DOHH2 (cell line): ENCODE results near the gene RCOR1.

Experiments
- H3F3A ChIP-seq: fragments of 200-600 bp; sonication (generic), shearing (Covaris generic); 2 replicates; pipeline ENCODE4 v1.6.0; 2016; ENCODE audit warnings: antibody characterized with exemption, mild to moderate bottlenecking; ENCODE audit not compliant: control insufficient read depth, insufficient read depth
- H3K27ac ChIP-seq: fragments of 200-600 bp; sonication (generic); 2 replicates; pipeline ENCODE4 v1.5.1; 2014; ENCODE audit warnings: low read depth, mild to moderate bottlenecking, low read length, moderate library complexity
- H3K27me3 ChIP-seq: fragments of 200-600 bp; sonication (generic); 2 replicates; pipeline ENCODE4 v1.6.1; 2014; ENCODE audit warnings: mild to moderate bottlenecking, low read length, mixed read lengths; ENCODE audit not compliant: control insufficient read depth
- H3K36me3 ChIP-seq: fragments of 200-600 bp; sonication (generic); 2 replicates; pipeline ENCODE4 v1.6.1; 2014; ENCODE audit warnings: mild to moderate bottlenecking, low read length, moderate library complexity, mixed read lengths; ENCODE audit not compliant: control insufficient read depth
- H3K4me1 ChIP-seq: fragments of 200-600 bp; sonication (generic); 2 replicates; pipeline ENCODE4 v1.6.1; 2014; ENCODE audit warnings: mild to moderate bottlenecking, low read length, mixed read lengths; ENCODE audit not compliant: control insufficient read depth
- H3K4me2 ChIP-seq: fragments of 200-600 bp; sonication (generic); 2 replicates; pipeline ENCODE4 v1.6.0; 2014; ENCODE audit warnings: mild to moderate bottlenecking, low read length, moderate library complexity
- H3K4me3 ChIP-seq: fragments of 200-600 bp; sonication (generic); 2 replicates; pipeline ENCODE4 v1.5.1; 2014; ENCODE audit warnings: mild to moderate bottlenecking, low read length, mixed read lengths
- H3K79me2 ChIP-seq: fragments of 200-600 bp; sonication (generic); 2 replicates; pipeline ENCODE4 v1.6.1; 2014; ENCODE audit warnings: mild to moderate bottlenecking, low read length, mixed read lengths; ENCODE audit not compliant: control insufficient read depth
- H3K9me2 ChIP-seq: fragments of 200-600 bp; sonication (generic); replicated peaks from 2 replicates; pipeline ENCODE4 v1.6.1; 2014; ENCODE audit warnings: mild to moderate bottlenecking, low read length, mixed read lengths; ENCODE audit not compliant: control insufficient read depth
- H3K9me3 ChIP-seq: fragments of 200-600 bp; sonication (generic); 2 replicates; pipeline ENCODE4 v1.6.1; 2014; ENCODE audit warnings: antibody characterized with exemption, low read length, mixed read lengths; ENCODE audit not compliant: control insufficient read depth, insufficient read depth
- H4K20me1 ChIP-seq: fragments of 200-600 bp; sonication (generic); 2 replicates; pipeline ENCODE4 v1.6.0; 2014; ENCODE audit warnings: low read depth, mild to moderate bottlenecking, antibody characterized with exemption, low read length, moderate library complexity; ENCODE audit not compliant: control insufficient read depth, insufficient read depth
- CTCF ChIP-seq: fragments of 200-600 bp; sonication (generic); IDR thresholded peaks from one replicate; pipeline ENCODE4 v1.5.1; 2014; ENCODE audit warnings: antibody characterized with exemption, mild to moderate bottlenecking, low read depth, low read length; ENCODE audit not compliant: poor library complexity, severe bottlenecking
- EZH2phosphoT487 ChIP-seq: fragments of 200-600 bp; sonication (generic); IDR thresholded peaks from 2 replicates; pipeline ENCODE4 v1.6.1; 2017; ENCODE audit warnings: borderline replicate concordance, mild to moderate bottlenecking, antibody characterized with exemption, low read length, moderate library complexity, mixed read lengths

RCOR1 gene

GRCh38 chr14:102696856-102697495 is 104.5 kb downstream of the RCOR1 start:
- Histone ChIP-seq H3K36me3 (peaks cover 16% of the 10 kb centered on the region), H3K79me2 (peaks cover 66% of the 10 kb centered on the region)

GRCh38 chr14:102697501-102697900 is 105.1 kb downstream of the RCOR1 start:
- peaks cover 62% of the 10 kb centered on the region for H3K79me2 ChIP-seq
- peaks cover 16% of the 10 kb centered on the region for H4K20me1 ChIP-seq
- H3K4me1 ChIP-seq, result peaks cover 19% of the 10 kb centered on the region
- TF ChIP-seq EZH2phosphoT487, result no peak
- no peak for TF ChIP-seq CTCF
- H3K27me3 ChIP-seq, result no peaks in the 10 kb centered on the region
- H3K36me3 ChIP-seq, result peaks cover 18% of the 10 kb centered on the region
- no peaks in the 10 kb centered on the region for H3K9me3 ChIP-seq
- H3K4me2 ChIP-seq, result no peak overlapping the region
- no peak overlapping the region for H3K27ac ChIP-seq
- H3K9me2 ChIP-seq, result no peaks in the 10 kb centered on the region
- peaks cover 11% of the 10 kb centered on the region; the same call in 1 of the 2 replicates for H3F3A ChIP-seq
- no peak overlapping the region for H3K4me3 ChIP-seq

More at GRCh38 chr14:102696856-102697495, 104.5 kb downstream of the RCOR1 start:
- H4K20me1 ChIP-seq, result peaks cover 18% of the 10 kb centered on the region
- no peaks in the 10 kb centered on the region for H3K27me3 ChIP-seq
- H3K9me3 ChIP-seq, result no peaks in the 10 kb centered on the region
- H3K27ac ChIP-seq, result no peak overlapping the region
- peaks cover 12% of the 10 kb centered on the region for H3F3A ChIP-seq
- no peak overlapping the region for H3K4me3 ChIP-seq
- H3K4me2 ChIP-seq, result no peak overlapping the region
- no peaks in the 10 kb centered on the region for H3K9me2 ChIP-seq
- H3K4me1 ChIP-seq, result peaks cover 21% of the 10 kb centered on the region
- TF ChIP-seq EZH2phosphoT487 (no peak), CTCF (no peak)

GRCh38 chr14:102699416-102700110 is 107.1 kb downstream of the RCOR1 start:
- H3K27ac ChIP-seq, result no peak overlapping the region
- H4K20me1 ChIP-seq, result peaks cover 12% of the 10 kb centered on the region
- no peak overlapping the region for H3K4me3 ChIP-seq
- peaks cover 58% of the 10 kb centered on the region for H3K79me2 ChIP-seq
- H3K9me3 ChIP-seq, result peaks cover 3% of the 10 kb centered on the region; the same call in 1 of the 2 replicates
- TF ChIP-seq EZH2phosphoT487 (no peak), CTCF (no peak)
- H3K4me2 ChIP-seq, result no peak overlapping the region
- H3F3A ChIP-seq, result no peaks in the 10 kb centered on the region
- peaks cover 36% of the 10 kb centered on the region for H3K36me3 ChIP-seq
- peaks cover 7% of the 10 kb centered on the region for H3K4me1 ChIP-seq
- no peaks in the 10 kb centered on the region for H3K9me2 ChIP-seq
- H3K27me3 ChIP-seq, result no peaks in the 10 kb centered on the region
